HPDE6-E6E7 (cell line): Measurements from ENCODE around the gene CSTF1.

ENCODE experiments used
- DNase-seq: peaks from one replicate; pipeline ENCODE4 v3.0.0; 2011; ENCODE audit warnings: missing footprints; ENCODE audit errors: extremely low spot score

The CSTF1 gene

DNA sequence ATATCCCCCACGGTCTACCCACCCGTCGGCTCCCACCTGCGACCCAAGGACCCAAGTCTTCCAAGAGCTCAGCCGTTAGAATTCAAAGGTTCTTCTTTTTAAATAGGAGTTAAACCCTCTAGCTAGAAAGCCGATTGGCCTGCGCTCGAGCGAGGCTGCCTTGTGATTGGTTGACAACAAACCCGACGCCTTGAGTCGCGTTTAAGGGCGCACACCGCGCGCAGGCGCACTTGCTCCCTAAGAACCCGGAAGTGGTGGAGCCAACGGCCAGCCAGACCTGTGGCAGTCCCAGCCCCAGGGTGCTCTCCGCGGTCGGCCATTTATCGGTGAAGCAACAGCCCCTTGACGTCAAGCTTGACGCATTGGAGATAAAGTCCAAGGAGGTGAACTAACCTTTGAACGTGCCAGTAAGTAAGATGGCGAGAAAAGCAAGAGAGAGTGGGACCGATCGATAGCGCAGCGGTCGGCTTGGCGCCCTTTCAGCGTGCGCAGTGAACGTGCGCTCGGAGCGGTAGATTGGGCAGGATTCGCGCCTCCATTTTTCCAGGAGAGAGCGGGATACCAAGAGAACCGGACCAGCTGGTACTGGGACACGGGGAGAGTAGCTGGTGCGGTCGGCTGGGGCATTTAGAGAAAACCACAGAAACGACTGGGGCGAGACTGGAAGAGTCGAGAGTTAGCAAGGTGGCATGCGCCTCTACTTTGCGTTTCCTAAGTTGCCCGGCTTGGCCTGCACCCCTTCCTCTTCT lies at the start of gene CSTF1, which contains the start of gene AURKA:
CSTF1 (plus strand) TSS at position 514 of the 749 bp plus-strand sequence. CDS start 2,908 bp downstream, outside the sequence.
AURKA (minus strand) TSS at position 84 of the 749 bp plus-strand sequence. CDS start 4,018 bp downstream, outside the sequence.
- peak; percentile 100 for DNase-seq

DNA sequence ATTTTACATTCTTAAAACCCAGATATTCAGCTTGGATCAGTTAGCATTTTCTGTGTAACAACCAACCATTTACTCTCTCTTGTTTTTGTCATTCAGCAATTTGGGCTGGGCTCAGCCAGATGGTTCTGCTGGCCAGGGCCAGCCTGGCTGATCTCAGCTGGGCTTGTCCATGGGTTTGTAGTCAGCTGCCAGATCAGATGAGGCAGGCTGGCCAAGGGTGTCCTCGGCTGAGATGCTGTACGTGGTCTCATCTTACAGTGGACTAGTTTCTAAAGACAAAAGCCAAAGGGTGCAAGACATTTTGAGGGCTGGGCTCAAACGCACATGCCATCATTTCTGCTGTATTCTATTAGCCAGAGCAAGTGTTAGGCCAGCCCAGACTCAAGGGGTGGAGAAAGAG lies 49.7 kb upstream of the CSTF1 start:
- no peak for DNase-seq

DNA sequence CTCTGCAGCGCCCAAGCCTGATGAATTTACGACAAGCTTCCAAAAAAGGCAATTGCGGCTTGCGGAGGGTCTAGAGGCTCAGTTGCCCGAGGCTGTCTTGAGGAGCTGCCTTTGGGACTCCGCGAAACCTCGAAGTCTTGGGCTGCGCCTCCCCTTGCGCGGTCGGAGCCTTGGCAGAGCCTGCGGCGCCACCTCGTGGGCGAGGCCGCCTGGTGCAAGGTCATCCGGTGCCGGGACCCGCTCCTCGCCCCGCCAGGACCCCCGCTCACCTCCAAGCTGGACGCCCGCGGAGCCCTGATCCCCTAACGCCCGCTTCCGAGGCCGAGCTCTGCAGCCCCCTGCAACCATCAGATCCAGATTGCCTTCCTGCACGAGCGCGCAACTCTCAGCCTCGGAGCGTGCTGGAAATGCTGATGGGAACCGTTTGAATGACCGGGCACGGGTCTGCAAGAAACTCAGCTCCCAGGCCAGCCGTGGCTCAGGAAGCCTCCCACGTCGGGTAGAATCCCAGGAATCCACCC lies 48.5 kb upstream of the CSTF1 start:
- peak; percentile 65 for DNase-seq

DNA sequence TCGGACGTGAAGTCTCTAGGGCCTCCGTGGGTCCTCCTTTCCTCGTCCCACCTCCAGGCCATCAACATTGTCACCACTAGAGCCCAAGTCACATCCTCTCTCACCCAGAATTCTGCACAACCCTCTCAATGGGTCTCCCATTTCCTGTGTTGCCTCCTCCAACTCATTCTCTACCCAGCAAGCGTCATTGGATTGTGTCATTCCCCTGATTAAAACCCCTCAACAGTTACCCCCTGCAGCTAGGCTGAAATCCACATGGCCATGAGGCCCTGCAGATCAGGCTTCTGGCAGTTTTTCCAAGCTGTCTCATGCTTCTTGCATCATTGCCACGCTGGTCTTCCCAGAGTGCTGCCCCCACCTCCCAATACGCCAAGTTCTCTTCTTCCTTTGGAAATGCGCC lies 46.5 kb upstream of the CSTF1 start:
- no peak for DNase-seq

DNA sequence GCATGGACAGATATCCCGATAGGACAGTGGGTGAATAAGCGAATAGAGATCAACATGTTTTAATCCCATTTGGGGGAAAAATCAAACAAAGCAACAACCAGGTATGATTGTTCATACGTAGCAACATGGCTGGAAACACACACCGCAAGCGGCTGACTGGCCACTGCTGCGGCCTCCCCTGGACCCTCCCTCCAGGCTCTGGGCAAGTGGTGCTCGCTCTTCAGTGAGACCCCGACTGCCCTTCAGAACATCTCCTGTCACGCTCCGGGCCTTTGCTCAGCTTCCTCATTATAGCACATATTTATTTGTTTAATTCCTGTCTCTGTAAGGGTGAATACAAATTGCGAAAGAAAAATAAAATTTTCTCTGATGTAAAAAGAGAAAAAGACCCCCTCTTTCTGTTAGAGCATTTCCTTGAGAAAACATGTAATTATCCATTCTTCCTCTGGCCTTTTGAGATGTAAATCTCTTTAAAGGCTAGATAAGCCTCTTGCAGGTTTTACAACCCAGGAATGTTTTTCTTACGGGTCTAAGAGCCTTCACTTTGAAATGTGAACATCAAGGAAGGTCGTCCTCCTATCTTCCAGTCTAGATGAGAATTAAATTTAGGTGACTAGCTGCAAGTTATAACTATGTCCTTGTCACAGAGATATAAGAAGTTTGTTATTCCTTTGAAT lies 44.7 kb upstream of the CSTF1 start:
- DNase-seq: no peak

DNA sequence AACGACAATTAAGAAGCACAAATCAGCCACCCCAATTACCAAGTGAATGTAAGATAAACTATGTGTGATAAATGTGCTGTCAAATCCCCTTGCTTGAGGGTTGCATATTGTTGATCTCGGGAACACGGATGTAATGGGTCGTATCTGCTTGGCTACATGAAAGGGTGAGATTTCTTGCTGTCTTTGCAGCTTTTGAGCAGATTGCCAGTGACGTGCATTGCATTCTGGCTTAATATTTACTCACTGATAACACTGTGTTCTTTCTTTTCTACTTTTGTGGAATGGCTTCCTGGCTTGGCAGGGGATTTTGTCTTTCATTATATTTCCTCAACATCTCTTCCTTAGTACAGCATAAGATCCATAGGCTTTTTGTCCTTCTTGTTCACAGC lies 44.1 kb upstream of the CSTF1 start:
- DNase-seq: no peak

DNA sequence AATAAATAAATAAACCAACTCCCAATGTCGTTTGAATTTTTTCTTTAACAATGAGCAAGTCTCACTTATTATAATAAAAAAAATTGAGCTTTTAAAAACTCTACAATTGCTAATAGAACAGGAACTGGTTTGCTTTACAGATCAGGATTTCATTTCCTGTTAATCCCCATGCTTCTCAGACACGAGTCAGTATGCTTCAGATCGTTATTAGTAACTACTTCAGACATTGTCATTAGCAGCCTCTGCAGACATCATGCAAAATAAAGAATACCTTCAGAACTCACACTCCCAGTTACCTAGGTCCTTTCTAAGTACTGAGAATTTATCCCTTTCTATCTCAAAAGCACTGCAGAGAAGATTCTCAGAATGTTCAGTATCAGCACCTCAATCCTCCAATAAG lies 43.7 kb upstream of the CSTF1 start:
- no peak for DNase-seq

DNA sequence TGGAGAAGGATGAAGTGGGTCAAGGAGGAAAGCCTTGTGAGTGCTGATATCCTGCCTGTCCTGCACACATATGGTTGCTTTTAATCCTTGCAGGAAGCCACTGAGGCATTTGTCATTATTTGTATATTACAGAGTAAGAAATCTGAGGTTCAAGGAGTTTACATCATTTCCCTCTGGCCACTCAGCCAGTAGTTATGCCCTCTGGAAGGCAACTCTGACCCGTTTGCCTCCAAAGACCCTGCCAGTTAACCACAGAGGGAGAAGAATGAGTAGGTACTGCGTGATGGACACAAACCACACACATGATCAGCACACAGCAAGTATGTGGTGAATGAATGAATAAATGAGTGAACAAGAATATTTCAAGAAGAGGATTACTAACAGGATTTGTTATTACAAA lies 41.6 kb upstream of the CSTF1 start:
- DNase-seq: no peak

DNA sequence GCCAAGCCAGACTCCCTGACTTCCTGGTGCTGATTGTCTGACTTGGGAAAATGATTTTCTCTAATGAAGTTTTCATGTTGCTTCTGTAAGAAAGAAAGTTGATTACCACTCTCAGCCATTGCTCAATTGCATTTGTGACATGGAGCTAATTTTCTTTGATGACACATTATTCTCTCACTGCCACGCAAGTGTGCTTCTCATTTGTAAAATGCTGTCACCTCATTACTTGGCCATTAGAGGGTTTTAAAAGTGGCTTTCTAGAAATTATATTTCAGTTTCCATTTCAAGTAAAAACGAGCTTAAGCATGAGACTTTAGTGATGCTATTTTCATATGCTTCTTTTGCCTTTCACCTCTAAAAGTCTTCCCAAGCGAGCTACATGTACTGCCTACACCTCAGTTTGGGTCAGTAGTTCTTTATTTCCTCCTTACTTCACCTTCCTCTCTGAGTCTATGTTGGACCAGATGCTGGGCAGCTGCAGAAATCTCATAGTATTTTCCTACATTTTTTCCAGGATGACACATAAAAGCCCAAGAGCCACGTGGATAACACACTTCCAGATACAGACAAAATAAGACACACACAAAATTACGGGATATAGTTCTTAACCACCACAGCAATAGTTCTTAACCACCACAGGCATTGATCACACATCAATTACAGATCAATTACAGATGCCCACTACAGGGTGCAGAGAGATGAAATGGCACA lies 39.9 kb upstream of the CSTF1 start:
- no peak for DNase-seq

DNA sequence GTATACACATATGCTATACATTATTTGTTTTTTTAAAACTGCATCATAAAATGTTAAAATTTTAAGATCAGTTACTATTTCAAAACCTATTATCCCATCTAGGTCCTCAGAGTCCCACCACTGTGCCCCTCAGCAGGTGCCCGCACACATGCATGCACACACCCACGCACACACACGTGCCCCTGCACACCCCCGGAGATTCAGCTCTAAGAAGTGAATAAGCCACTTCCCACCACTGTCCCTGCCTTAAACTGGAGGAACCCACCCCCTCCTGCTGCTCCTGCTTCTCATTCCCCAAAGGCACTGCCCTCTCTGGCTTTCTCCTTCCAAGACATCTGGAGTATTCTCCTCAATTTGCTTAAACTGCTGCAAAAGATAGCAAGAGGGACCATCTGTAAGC lies 39.1 kb upstream of the CSTF1 start:
- no peak for DNase-seq

DNA sequence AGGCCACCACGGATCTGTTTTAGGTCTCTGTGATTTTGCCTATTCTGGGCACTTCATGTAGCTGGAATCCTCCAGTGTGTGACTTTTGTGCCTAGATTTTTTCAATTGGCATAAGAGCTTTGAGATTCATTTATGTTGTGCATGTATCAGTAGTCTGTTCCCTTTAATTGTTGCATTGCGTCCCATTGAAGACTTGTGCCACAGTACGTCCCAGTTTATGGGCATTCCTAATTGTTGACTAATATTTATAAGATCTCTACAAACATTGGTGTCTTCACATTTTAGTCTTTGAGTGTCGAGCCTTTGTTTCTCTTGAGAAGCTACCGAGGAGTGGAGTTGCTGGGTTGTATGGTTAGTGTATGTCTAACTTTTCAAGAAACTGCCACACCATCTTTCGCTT lies 34.4 kb upstream of the CSTF1 start:
- DNase-seq: no peak

DNA sequence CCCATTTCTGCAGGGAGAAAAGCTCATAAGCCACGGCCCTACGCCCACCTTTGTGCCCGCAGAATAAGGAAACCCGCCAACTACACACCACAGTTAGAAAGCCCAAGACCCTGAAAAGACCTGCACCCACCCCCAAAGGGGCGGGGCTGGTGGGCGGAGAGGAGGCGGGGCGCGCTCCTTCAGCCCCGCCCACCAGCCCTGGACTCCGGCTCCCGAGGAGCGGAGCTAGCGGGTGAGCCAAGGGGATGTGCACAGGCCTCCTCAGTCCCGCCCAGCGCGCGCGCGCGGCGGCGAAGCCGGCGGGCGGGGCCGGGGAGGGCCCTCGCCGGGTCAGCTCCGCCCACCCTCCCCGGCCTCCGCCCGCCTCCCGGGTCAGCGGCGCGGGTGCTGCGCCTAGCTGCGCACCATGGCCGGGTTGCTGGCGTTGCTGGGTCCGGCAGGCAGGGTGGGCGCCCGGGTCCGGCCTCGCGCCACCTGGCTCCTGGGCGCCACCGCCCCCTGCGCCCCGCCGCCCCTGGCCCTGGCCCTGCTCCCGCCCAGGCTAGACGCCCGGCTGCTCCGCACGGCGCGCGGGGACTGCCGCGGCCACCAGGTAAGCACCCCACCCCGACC lies 33.7 kb upstream of the CSTF1 start, which contains the start of gene FAM210B:
FAM210B (plus strand) TSS at position 375 of the 612 bp plus-strand sequence; CDS start at position 407, 32 bp downstream.
- DNase-seq: peak; percentile 100

DNA sequence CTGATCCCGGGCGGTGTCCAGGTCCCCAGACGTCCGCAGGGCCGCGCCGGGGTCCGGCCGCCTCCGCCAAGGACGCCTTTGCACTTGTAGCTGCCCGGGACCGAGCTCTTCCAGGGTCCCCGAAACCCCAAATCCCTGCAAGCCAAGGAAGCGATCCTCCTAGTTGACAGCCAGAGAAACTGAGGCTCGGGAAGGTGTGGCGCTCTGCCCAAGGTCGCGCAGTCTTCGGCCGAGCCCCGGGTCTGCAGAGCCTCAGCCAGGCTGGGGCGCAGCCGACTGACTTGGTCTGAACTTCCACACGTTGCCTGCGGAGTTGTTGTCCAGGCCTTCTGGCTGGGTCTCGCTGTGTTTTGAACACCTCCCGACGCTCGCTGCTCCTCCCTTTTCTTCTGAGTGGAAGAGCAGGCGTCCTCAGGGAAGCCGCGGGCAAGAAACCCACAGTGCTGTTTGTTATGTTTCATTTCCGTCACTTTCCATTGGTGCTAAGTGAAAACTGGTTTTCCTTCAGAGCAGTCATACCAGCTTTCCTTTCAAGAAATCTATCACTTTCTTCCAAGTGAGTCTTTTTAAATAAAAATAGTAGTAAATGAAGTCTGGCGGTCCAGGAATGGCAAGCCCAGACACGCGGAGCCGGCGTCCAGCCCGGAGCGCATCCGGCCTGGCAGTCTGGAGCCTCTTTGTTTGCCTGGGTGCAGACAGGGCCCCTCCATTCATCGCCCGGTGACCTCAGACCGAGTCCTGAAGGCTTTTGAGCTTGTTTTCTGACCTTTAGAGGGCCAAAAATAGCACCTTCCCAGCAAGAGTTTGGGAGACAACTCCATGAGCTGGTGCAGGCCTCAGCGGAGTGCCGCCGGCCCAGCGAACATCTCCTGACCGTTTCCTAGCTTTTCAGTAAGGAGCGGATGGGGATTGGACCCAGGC lies 33.0 kb upstream of the CSTF1 start:
- DNase-seq: peak; percentile 94

DNA sequence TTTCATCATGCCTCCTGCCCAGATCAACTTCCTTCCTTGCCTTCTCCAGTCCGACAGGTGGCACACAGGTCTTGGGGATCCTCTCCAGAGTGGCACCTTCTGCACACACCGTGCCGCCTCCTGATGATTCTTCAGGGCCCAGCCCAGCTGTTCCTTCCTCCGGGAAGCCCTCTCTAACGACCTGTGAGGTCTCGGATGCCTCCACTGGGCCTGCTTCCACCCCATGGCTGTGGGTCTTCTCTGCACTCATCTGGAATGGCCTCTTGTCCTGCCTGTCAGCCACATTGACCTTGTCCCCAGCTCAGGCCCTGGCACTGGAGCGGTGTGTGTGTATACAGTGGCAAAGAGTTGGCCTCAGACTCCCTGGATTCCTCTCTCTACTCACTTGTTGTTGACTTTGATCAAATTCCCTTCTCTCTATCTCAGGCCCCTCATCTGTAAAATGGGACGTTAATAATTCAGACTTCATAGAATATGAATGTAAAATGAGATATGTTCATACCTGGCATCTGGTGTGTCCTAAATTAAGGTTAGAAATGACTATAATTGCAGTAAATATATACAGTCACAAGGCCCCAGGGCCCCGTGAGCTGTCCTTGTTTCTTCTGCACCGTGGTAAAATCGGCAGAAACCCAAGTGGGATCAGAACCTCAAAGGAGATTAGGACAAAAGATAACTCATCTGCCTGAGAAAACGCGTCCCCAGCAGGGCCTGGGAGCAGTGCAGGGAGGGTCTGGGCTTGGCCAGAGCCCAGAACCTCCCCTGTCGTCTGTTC lies 32.1 kb upstream of the CSTF1 start:
- peak; percentile 36 for DNase-seq

DNA sequence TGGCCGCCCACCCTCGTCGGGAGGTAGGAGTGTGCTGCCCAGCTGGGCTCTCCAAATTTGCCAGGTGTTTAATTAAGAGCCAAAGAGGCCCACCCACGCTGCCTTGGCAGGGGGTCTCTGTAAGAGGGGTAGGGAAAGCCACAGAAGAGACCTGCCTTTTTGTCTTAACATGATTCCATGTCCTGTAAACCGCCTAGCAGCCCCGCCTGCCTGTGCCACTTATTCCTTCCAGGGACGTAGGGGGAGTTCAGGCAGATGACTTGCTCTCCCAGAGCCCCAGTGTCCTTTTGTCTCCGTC lies 31.6 kb upstream of the CSTF1 start:
- DNase-seq: no peak

DNA sequence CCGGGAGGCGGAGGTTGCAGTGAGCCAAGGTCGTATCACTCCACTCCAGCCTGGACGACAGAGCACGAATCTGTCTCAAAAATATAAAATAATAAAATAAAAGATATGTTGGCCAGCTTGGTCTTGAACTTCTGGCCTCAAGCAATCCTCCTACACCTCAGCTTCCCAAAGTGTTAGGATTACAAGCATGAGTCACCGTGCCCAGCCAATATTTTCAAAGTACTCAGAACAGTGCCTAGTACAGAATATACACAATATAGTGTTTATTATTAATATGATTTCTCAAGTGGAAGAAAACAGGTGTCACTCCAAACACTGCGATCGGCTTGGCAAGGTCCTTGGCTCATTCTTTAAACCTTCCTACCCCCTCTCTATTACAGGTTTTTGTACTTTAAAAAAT lies 30.5 kb upstream of the CSTF1 start:
- DNase-seq: no peak

DNA sequence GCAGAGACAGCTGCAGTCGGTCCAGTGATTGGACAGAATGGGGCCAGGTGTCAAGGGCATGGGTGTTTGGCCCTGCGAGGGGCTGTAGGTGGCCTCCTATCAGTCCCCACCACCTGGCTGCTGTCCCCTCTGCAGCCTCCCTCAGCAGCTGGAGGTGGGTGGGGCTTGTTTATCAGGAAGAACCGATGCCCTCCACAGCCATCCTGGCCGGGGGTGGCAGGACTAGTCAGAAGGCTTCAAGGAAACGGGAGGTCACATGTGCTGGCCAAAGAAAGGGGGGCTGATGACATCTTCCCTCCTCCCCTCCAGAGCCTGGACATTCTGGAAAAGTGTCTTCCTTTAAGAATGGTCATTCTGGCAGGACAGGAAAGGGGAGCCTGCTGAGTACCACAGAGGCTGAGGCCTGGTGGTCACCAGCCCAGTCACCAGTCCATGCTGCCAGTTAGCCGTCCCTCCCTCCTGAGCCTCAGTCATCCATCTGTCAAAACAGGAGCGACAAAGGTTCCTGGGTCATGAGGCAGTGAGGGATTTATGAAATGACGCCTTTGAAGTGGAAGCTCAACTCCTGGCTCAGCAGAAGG lies 29.5 kb upstream of the CSTF1 start:
- DNase-seq: no peak

DNA sequence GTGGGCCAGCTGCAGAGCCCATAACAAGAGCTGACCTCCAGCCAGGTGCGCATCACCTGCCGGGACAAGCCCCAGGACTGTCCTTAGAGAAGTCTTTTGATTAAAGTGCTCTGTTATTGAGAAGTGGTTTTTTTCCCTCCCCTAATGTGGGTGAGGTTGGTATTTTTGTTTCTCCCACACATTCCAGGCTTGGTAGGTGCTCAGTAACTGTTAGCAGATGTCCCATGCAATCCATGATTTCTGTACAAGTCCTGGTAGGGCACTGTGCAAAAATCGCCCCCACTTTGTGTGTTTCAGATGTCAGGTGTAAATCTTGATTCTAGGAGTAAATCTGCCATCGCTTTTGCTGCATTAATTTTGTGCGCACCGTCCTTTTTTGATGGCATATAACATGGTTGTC lies 29.0 kb upstream of the CSTF1 start:
- DNase-seq: no peak

DNA sequence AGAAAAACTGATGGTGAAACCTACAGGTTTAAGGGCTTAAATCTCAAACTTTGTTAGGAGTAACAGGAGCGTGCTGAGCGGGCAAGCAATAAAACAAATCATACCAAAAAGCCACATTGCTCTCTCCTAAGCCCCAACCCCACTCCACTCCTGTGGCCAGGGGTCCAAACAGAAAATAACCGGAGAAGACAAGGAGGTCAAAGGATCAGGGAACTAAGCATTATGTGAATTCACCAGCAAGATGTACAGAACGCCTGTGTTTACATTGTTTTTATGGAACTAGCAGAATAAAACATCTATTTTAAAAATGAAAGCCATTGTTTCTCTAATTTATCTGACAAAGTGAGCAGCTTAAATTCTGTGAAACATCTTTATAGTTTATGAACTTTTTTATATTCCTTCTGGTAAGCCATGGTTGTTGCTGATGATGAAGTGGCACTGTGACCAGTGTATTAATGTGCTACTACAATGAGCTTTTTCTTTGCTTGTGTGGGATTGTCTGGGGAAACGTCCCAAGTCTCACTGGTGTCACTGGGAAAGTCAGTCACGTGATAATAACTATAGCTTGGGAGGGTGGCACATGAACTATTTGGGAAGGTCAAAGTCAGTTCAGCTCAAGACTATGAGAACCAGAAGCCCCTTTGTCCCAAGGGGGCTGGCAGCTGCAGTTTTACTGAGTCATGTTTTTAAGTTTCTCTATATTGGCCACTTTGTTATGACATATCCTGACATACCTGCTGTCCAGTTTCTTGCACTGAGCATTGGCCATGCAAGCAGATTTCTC lies 23.9 kb upstream of the CSTF1 start:
- no peak for DNase-seq
